ENCODE measurements around the gene CFAP410.
A peak's percentile ranks its signal among the peaks of the same experiment; 100 is the strongest.

CFAP410 gene

GRCh38 chr21:44297525-44298290, 41.5 kb downstream of the CFAP410 start:
- Histone ChIP-seq H3K36me3 (ENCODE audit: control insufficient read depth, insufficient read depth, low read length) (no peaks in the 10 kb centered on the region; the same call in 1 of the 2 replicates), H3K27me3 (replicated peaks; ENCODE audit: control insufficient read depth, insufficient read depth, low read length) (no peaks in the 10 kb centered on the region), H3K4me3 (replicated peaks; ENCODE audit: low read depth, low read length) (no peak overlapping the region)
- TF ChIP-seq CTCF (IDR thresholded peaks at IDR 0.05; ENCODE audit: insufficient read depth, low read length, poor library complexity, severe bottlenecking): peak; percentile 87
- DNase-seq (ENCODE audit: extremely low read depth, insufficient read length): peak; percentile 72

DNA sequence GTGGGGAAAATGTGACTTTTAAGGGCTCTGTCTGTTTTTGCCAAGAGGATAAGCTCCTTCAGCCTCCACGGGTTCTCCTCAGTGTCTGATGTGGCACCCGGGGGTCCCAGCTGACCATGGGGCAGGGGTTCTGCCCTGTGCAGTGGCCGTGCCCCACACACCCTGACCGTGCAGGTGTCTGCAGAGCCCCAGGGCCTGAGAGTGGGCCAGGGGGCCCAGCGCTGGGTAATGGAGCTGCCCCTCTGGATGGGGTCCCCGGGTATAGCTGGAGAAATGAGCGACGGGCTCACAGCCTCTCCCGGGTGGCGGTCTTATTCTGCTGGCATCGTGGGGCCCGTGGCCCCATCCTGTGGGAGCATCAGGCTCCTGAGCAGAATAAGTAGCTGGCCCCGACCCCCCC, 42.3 kb downstream of the CFAP410 start:
- no peak for TF ChIP-seq CTCF (IDR thresholded peaks at IDR 0.05; ENCODE audit: insufficient read depth, low read length, poor library complexity, severe bottlenecking)
- DNase-seq (ENCODE audit: extremely low read depth, insufficient read length): no peak
- H3K36me3 ChIP-seq (ENCODE audit: control insufficient read depth, insufficient read depth, low read length): no peaks in the 10 kb centered on the region
- no peaks in the 10 kb centered on the region for H3K27me3 ChIP-seq (replicated peaks; ENCODE audit: control insufficient read depth, insufficient read depth, low read length)
- no peak overlapping the region for H3K4me3 ChIP-seq (replicated peaks; ENCODE audit: low read depth, low read length)

- Histone ChIP-seq H3K27me3 (replicated peaks; ENCODE audit: control insufficient read depth, insufficient read depth, low read length) (no peaks in the 10 kb centered on the region), H3K36me3 (ENCODE audit: control insufficient read depth, insufficient read depth, low read length) (no peaks in the 10 kb centered on the region), H3K4me3 (replicated peaks; ENCODE audit: low read depth, low read length) (no peak overlapping the region)
- no peak for DNase-seq (ENCODE audit: extremely low read depth, insufficient read length)
- no peak for TF ChIP-seq CTCF (IDR thresholded peaks at IDR 0.05; ENCODE audit: insufficient read depth, low read length, poor library complexity, severe bottlenecking)
Measured at GRCh38 chr21:44296103-44296519, 43.1 kb downstream of the CFAP410 start.

DNA sequence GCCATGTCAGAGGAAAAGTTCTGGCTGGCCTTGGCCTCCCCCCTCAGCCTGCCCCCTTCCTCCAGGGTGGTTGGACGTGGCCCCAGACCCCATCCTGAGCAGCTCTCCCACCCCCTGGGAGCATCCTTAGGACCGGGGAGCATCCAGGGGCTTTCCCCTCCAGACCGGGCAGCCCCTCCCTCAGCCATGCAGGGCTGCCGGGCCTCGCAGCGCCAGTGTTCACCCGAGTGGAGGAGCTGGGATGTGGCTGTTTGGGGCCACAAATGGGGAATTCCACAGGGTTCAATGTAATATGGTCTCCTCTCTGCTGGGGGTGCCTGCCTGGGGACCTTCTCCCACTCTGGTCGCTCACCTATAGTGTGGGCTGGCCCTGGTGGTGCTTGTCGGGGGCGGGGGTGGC, 43.5 kb downstream of the CFAP410 start:
- no peak for DNase-seq (ENCODE audit: extremely low read depth, insufficient read length)
- no peak overlapping the region for H3K4me3 ChIP-seq (replicated peaks; ENCODE audit: low read depth, low read length)
- H3K36me3 ChIP-seq (ENCODE audit: control insufficient read depth, insufficient read depth, low read length): no peaks in the 10 kb centered on the region
- no peaks in the 10 kb centered on the region for H3K27me3 ChIP-seq (replicated peaks; ENCODE audit: control insufficient read depth, insufficient read depth, low read length)
- TF ChIP-seq CTCF (IDR thresholded peaks at IDR 0.05; ENCODE audit: insufficient read depth, low read length, poor library complexity, severe bottlenecking): no peak

DNA sequence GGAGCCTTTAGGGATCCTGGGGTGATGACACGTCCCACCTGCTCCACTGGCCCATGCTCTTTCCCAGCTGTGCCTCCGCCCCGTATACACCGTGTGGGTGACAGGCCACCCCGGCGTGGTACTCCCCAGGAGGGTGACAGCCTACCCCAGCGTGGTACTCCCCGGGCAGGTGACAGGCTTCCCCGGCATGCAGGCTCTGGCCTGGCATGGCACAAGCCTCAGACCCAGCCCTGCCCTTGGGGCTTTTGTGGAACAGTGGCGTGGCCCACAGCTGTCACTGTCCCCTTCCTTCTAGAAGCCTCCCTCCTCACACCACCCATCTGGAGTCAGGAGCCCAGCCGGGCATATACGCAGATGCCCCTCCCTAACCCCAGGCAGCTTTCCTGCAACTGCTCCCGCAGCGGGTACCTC, 44.0 kb downstream of the CFAP410 start:
- Histone ChIP-seq H3K36me3 (ENCODE audit: control insufficient read depth, insufficient read depth, low read length) (no peaks in the 10 kb centered on the region), H3K4me3 (replicated peaks; ENCODE audit: low read depth, low read length) (no peak overlapping the region), H3K27me3 (replicated peaks; ENCODE audit: control insufficient read depth, insufficient read depth, low read length) (no peaks in the 10 kb centered on the region)
- DNase-seq (ENCODE audit: extremely low read depth, insufficient read length): no peak
- TF ChIP-seq CTCF (IDR thresholded peaks at IDR 0.05; ENCODE audit: insufficient read depth, low read length, poor library complexity, severe bottlenecking): no peak

Data from GM06990 (cell line).